ENCODE measurements around the gene B3GNT5. TPM values are rescaled to one million over a fixed set of nuclear protein-coding genes. Genes with fewer than 3 reads are reported as not detected.

B3GNT5 gene
- total and polyA plus RNA-seq, 2 experiments from 2014 or later, result 22.7 to 39.6 TPM

GRCh38 chr3:183293966-183294365 is 40.9 kb downstream of the B3GNT5 start:
- H3K9me3 ChIP-seq (ENCODE audit: low read depth), result no peaks in the 10 kb centered on the region
- WGBS (ENCODE audit: low lambda C conversion rate, missing lambda C conversion rate), result 85% methylated on average over 2 of the region's 2 CpGs
- H2AFZ ChIP-seq, result no peak overlapping the region
- H3K4me3 ChIP-seq, result no peak overlapping the region
- H3K36me3 ChIP-seq (replicated peaks; ENCODE audit: insufficient read depth, low read depth), result no peaks in the 10 kb centered on the region
- peaks cover 9% of the 10 kb centered on the region for H3K4me1 ChIP-seq (ENCODE audit: insufficient read depth)
- no peak overlapping the region for H3K4me2 ChIP-seq
- H3K27me3 ChIP-seq, result no peaks in the 10 kb centered on the region
- DNase-seq (ENCODE audit: low spot score), result no peak
- TF ChIP-seq EZH2phosphoT487 (IDR thresholded peaks at IDR 0.05; ENCODE audit: low read depth, severe bottlenecking, unreplicated experiment) (no peak), CTCF (IDR thresholded peaks at IDR 0.05; ENCODE audit: poor library complexity) (no peak), EZH2 (IDR thresholded peaks at IDR 0.05; ENCODE audit: borderline replicate concordance) (no peak)
- no peaks in the 10 kb centered on the region for H3K9me2 ChIP-seq (replicated peaks; ENCODE audit: insufficient read depth)
- H3K27ac ChIP-seq, result no peak overlapping the region
- no peaks in the 10 kb centered on the region for H3K79me2 ChIP-seq
- no peaks in the 10 kb centered on the region for H4K20me1 ChIP-seq (ENCODE audit: insufficient read depth, poor library complexity, severe bottlenecking)

- H3K4me1 ChIP-seq (ENCODE audit: insufficient read depth), result peaks cover 9% of the 10 kb centered on the region
- no peaks in the 10 kb centered on the region for H3K9me3 ChIP-seq (ENCODE audit: low read depth)
- H3K4me3 ChIP-seq, result no peak overlapping the region
- TF ChIP-seq EZH2 (IDR thresholded peaks at IDR 0.05; ENCODE audit: borderline replicate concordance) (no peak), CTCF (IDR thresholded peaks at IDR 0.05; ENCODE audit: poor library complexity) (no peak), EZH2phosphoT487 (IDR thresholded peaks at IDR 0.05; ENCODE audit: low read depth, severe bottlenecking, unreplicated experiment) (no peak)
- H3K27me3 ChIP-seq, result no peaks in the 10 kb centered on the region
- H3K4me2 ChIP-seq, result no peak overlapping the region
- DNase-seq (ENCODE audit: low spot score), result peak; percentile 37
- 76% methylated on average over 3 of the region's 3 CpGs for WGBS (ENCODE audit: low lambda C conversion rate, missing lambda C conversion rate)
- H3K79me2 ChIP-seq, result no peaks in the 10 kb centered on the region
- H4K20me1 ChIP-seq (ENCODE audit: insufficient read depth, poor library complexity, severe bottlenecking), result no peaks in the 10 kb centered on the region
- no peak overlapping the region for H2AFZ ChIP-seq
- H3K27ac ChIP-seq, result no peak overlapping the region
- H3K9me2 ChIP-seq (replicated peaks; ENCODE audit: insufficient read depth), result no peaks in the 10 kb centered on the region
- H3K36me3 ChIP-seq (replicated peaks; ENCODE audit: insufficient read depth, low read depth), result no peaks in the 10 kb centered on the region
Measured at GRCh38 chr3:183295211-183295610, 42.2 kb downstream of the B3GNT5 start.

GRCh38 chr3:183296944-183297343 is 43.9 kb downstream of the B3GNT5 start:
- Histone ChIP-seq H3K79me2 (no peaks in the 10 kb centered on the region), H3K4me2 (no peak overlapping the region), H3K4me1 (ENCODE audit: insufficient read depth) (no peaks in the 10 kb centered on the region), H2AFZ (no peak overlapping the region), H3K27ac (no peak overlapping the region), H3K36me3 (replicated peaks; ENCODE audit: insufficient read depth, low read depth) (no peaks in the 10 kb centered on the region), H3K4me3 (no peak overlapping the region), H3K9me3 (ENCODE audit: low read depth) (no peaks in the 10 kb centered on the region), H4K20me1 (ENCODE audit: insufficient read depth, poor library complexity, severe bottlenecking) (no peaks in the 10 kb centered on the region), H3K9me2 (replicated peaks; ENCODE audit: insufficient read depth) (no peaks in the 10 kb centered on the region), H3K27me3 (no peaks in the 10 kb centered on the region)
- no peak for DNase-seq (ENCODE audit: low spot score)
- TF ChIP-seq EZH2 (IDR thresholded peaks at IDR 0.05; ENCODE audit: borderline replicate concordance), result no peak
- no peak for TF ChIP-seq CTCF (IDR thresholded peaks at IDR 0.05; ENCODE audit: poor library complexity)
- TF ChIP-seq EZH2phosphoT487 (IDR thresholded peaks at IDR 0.05; ENCODE audit: low read depth, severe bottlenecking, unreplicated experiment), result no peak
- 96% methylated on average over 12 of the region's 12 CpGs for WGBS (ENCODE audit: low lambda C conversion rate, missing lambda C conversion rate)

- no peaks in the 10 kb centered on the region for H3K9me3 ChIP-seq (ENCODE audit: low read depth)
- peak; percentile 68 for DNase-seq (ENCODE audit: low spot score)
- TF ChIP-seq EZH2 (IDR thresholded peaks at IDR 0.05; ENCODE audit: borderline replicate concordance) (no peak), EZH2phosphoT487 (IDR thresholded peaks at IDR 0.05; ENCODE audit: low read depth, severe bottlenecking, unreplicated experiment) (no peak), CTCF (IDR thresholded peaks at IDR 0.05; ENCODE audit: poor library complexity) (no peak)
- 63% methylated on average over 5 of the region's 5 CpGs for WGBS (ENCODE audit: low lambda C conversion rate, missing lambda C conversion rate)
- no peak overlapping the region for H3K27ac ChIP-seq
- no peaks in the 10 kb centered on the region for H3K27me3 ChIP-seq
- H3K4me3 ChIP-seq, result no peak overlapping the region
- no peaks in the 10 kb centered on the region for H3K4me1 ChIP-seq (ENCODE audit: insufficient read depth)
- H3K36me3 ChIP-seq (replicated peaks; ENCODE audit: insufficient read depth, low read depth), result no peaks in the 10 kb centered on the region
- no peaks in the 10 kb centered on the region for H3K79me2 ChIP-seq
- no peak overlapping the region for H3K4me2 ChIP-seq
- no peaks in the 10 kb centered on the region for H3K9me2 ChIP-seq (replicated peaks; ENCODE audit: insufficient read depth)
- H2AFZ ChIP-seq, result no peak overlapping the region
- H4K20me1 ChIP-seq (ENCODE audit: insufficient read depth, poor library complexity, severe bottlenecking), result no peaks in the 10 kb centered on the region
Measured at GRCh38 chr3:183298701-183299153, 45.7 kb downstream of the B3GNT5 start.

Data from hepatocyte (in vitro differentiated cells).